HepG2 (cell line): Measurements from ENCODE around the gene PROS1. TPM values are rescaled to one million over a fixed set of nuclear protein-coding genes. Genes with fewer than 3 reads are reported as not detected.

Experiments used
- CHD2 ChIP-seq: IDR thresholded peaks from 2 replicates; pipeline ENCODE4 v1.6.1; 2011; ENCODE audit warnings: low read depth, low read length, improper control_type of control experiment
- FOXP4 ChIP-seq: sonication (generic); formaldehyde crosslinking; IDR thresholded peaks from 2 replicates; pipeline ENCODE4 v1.4.0; 2020; ENCODE audit warnings: missing genetic modification reagents
- GATAD2A ChIP-seq: IDR thresholded peaks from 2 replicates; pipeline ENCODE4 v1.6.1; 2016
- GMEB1 ChIP-seq: sonication (generic); formaldehyde crosslinking; IDR thresholded peaks from 2 replicates; pipeline ENCODE4 v1.5.1; 2020; ENCODE audit warnings: missing genetic modification reagents, mild to moderate bottlenecking, borderline replicate concordance
- KLF12 ChIP-seq: sonication (generic); formaldehyde crosslinking; IDR thresholded peaks from 2 replicates; pipeline ENCODE4 v1.4.0; 2020; ENCODE audit warnings: missing genetic modification reagents, borderline replicate concordance
- NCOR1 ChIP-seq: fragments of 200-600 bp; sonication (generic); IDR thresholded peaks from 2 replicates; pipeline ENCODE4 v1.7.0; 2017; ENCODE audit warnings: antibody characterized with exemption, low read length, borderline replicate concordance
- SRSF9 ChIP-seq: fragments of 200-400 bp; formaldehyde crosslinking; IDR thresholded peaks from 2 replicates; pipeline ENCODE4 v1.6.1; 2018; ENCODE audit warnings: borderline replicate concordance, mild to moderate bottlenecking, low read depth, low read length; ENCODE audit not compliant: insufficient read depth, poor library complexity, severe bottlenecking
- YY1 ChIP-seq: IDR thresholded peaks from 2 replicates; pipeline ENCODE4 v1.6.1; 2011; ENCODE audit warnings: low read length, low read depth, moderate library complexity, mild to moderate bottlenecking; ENCODE audit not compliant: insufficient read depth, insufficient replicate concordance
- ZBTB44 ChIP-seq: sonication (generic); formaldehyde crosslinking; IDR thresholded peaks from 2 replicates; pipeline ENCODE4 v1.4.0; 2020; ENCODE audit warnings: missing genetic modification reagents
- ZKSCAN5 ChIP-seq: sonication (generic); formaldehyde crosslinking; IDR thresholded peaks from 2 replicates; pipeline ENCODE4 v1.5.1; 2020; ENCODE audit warnings: mild to moderate bottlenecking, missing genetic modification reagents
- ZNF275 ChIP-seq: sonication (generic); formaldehyde crosslinking; IDR thresholded peaks from 2 replicates; pipeline ENCODE4 v1.8.0; 2022; ENCODE audit warnings: missing genetic modification reagents, mild to moderate bottlenecking, inconsistent platforms, borderline replicate concordance
- ZNF691 ChIP-seq: sonication (generic); formaldehyde crosslinking; IDR thresholded peaks from 2 replicates; pipeline ENCODE4 v1.4.0; 2020; ENCODE audit warnings: missing genetic modification reagents, low read depth, mild to moderate bottlenecking, borderline replicate concordance
- ZNF790 ChIP-seq: sonication (generic); formaldehyde crosslinking; IDR thresholded peaks from 2 replicates; pipeline ENCODE4 v1.8.0; 2022; ENCODE audit warnings: missing genetic modification reagents, mild to moderate bottlenecking, borderline replicate concordance
- polyA plus RNA-seq, 8 experiments: library from polyadenylated mRNA; depleted of rRNA in 3 of 8; stranded (reverse) in 7 of 8; unstranded in 1 of 8; fragments of >200 nt; fragmentation: Illumina TruSeq in 4 of 8; extraction: Trizol in 4 of 8; gene quantifications; 2 replicates each; pipeline versions ENCODE4 v1.2.1 to v1.2.3, GENCODE V29; 2011 to 2016; ENCODE audit warnings: low read depth in 4 of 8, missing spikeins in 1 of 8, mixed read lengths in 1 of 8; ENCODE audit not compliant: insufficient read depth in 1 of 8
- total RNA-seq, 5 experiments: library from RNA; depleted of rRNA; stranded (reverse); fragments of >200 nt; fragmentation: Illumina TruSeq; extraction: Trizol; gene quantifications; 2 replicates each; pipeline ENCODE4 v1.2.3, GENCODE V29; 2016; ENCODE audit warnings: low read depth in 1 of 5
- TF ChIP-seq, protein P1 (sequence below): IDR thresholded peaks from 2 replicates; pipeline ENCODE4 v1.6.1; 2018; ENCODE audit warnings: missing genetic modification reagents

Gene PROS1
- total and polyA plus RNA-seq, 2 of the 13 experiments (the other 11 are each of a cell fraction or from before 2014, with no cell fraction given) = 63.8 to 76.8 TPM

GRCh38 chr3:93973131-93974126, at the start of gene PROS1 (continued):
- TF ChIP-seq GMEB1 (CRISPR knock-in tag) = no peak
- TF ChIP-seq CHD2 = 0 out of 2 replicates have a peak, but pooled peaks have one; percentile 15
- peak; percentile 39 for TF ChIP-seq YY1
- peak; percentile 53; the same call in 1 of the 2 replicates for TF ChIP-seq KLF12 (CRISPR knock-in tag)
- 0 out of 2 replicates have a peak, but pooled peaks have one; percentile 16 for TF ChIP-seq GATAD2A (CRISPR knock-in tag)
- TF ChIP-seq FOXP4 (CRISPR knock-in tag) = peak; percentile 78; the same call in 1 of the 2 replicates
- TF ChIP-seq SRSF9 = no peak
- TF ChIP-seq NCOR1 = peak; percentile 79; the same call in 1 of the 2 replicates
- no peak for TF ChIP-seq ZKSCAN5
- TF ChIP-seq ZNF790 = no peak
- TF ChIP-seq ZBTB44 (CRISPR knock-in tag) = no peak
- no peak for TF ChIP-seq ZNF275 (CRISPR knock-in tag)
- TF ChIP-seq, protein P1, sequence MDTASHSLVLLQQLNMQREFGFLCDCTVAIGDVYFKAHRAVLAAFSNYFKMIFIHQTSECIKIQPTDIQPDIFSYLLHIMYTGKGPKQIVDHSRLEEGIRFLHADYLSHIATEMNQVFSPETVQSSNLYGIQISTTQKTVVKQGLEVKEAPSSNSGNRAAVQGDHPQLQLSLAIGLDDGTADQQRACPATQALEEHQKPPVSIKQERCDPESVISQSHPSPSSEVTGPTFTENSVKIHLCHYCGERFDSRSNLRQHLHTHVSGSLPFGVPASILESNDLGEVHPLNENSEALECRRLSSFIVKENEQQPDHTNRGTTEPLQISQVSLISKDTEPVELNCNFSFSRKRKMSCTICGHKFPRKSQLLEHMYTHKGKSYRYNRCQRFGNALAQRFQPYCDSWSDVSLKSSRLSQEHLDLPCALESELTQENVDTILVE = no peak; the same call in none of the 2 replicates
- TF ChIP-seq ZNF691 = no peak
